Hematopoietic multipotent progenitor cell treated with erythropoietin and hydrocortisone succinate and interleukin-3 and kit ligand, for 15 days (in vitro differentiated cells): Measurements from ENCODE around the gene LANCL2.
"Not testable (repeated sequence)": the region's sequence is repeated elsewhere in the genome, so short reads cannot be mapped to it uniquely, and the experiment has no call there.

Experiments
- DNase-seq: peaks from one replicate; pipeline ENCODE4 v3.0.0-alpha.2; 2015; ENCODE audit warnings: low spot score

LANCL2 gene

GRCh38 chr7:55361560-55361959 is 3.6 kb upstream of the LANCL2 start:
- DNase-seq, result no peak

- no peak for DNase-seq
Measured at GRCh38 chr7:55362927-55363326, 2.2 kb upstream of the LANCL2 start.

DNA sequence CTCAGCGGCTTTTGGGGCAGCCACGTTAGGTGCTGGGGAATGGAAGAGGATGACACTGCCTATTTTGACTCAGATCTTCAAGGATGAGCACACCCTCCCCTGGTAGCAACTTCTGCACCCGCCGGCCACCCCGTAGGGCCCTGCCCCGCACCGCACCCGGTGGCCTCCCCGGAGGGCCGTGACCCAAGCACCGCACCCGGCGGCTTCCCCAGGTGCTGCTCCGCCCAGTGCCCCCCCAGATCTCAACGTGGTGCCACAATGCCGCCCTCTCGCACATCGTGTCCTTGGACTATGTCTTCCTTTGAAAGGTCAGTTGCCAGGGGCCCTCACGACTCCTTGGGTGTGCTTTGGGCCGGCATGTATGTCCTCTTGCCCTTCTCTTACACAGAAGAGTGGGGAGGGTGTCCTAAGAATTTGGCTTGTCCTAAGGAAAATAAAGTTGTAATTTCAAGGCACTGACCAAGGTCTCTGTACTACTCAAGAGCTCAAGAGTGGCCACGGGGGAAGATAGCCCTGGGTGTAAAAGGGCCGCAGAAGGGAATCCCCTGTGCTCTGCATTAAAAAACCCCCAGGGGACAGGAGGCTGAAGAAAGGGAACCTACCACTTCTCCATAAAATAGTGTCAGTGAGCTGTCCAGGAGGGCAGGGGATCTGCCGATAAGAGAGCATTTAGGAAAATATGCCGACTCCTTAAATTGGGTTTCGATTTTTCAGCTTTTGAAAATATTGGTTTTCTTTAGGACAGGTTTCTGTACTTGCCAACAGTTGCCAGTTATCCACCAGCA is 1.6 kb upstream of the LANCL2 start:
- no peak for DNase-seq

GRCh38 chr7:55365675-55366460 is 731 bp downstream of the LANCL2 start:
- DNase-seq, result peak; percentile 94

DNA sequence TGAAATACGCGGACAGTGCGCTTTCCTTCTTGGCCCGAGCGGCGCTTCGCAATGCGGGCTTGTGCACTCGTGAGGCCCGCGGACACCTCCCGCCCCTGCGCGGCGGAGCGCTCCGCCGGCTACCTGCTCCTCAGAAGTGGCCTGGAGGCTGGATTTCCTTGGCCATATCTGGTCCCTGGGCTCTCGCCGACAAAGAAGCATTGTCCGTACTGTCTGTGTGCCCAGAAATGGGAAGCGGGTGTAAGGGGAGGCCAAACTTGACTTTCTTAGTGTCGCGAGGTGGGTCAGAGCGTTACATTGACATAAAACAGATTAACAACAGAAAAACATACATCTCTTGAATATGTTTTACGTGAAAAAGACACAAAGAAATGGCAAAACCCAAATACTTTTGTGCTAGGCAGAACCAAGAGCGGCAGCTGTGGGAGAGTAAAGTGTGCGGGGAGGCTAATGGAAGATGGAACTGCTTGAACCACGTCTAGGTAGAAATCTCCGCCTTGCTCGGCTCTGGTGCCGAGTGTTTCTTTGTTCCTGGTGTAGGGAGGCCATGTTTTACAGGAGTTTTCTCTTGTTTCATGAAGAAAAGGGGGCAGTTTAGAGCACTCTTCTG is 1.4 kb downstream of the LANCL2 start:
- DNase-seq, result no peak

- no peak for DNase-seq
Measured at GRCh38 chr7:55367283-55367840, 2.2 kb downstream of the LANCL2 start.

DNA sequence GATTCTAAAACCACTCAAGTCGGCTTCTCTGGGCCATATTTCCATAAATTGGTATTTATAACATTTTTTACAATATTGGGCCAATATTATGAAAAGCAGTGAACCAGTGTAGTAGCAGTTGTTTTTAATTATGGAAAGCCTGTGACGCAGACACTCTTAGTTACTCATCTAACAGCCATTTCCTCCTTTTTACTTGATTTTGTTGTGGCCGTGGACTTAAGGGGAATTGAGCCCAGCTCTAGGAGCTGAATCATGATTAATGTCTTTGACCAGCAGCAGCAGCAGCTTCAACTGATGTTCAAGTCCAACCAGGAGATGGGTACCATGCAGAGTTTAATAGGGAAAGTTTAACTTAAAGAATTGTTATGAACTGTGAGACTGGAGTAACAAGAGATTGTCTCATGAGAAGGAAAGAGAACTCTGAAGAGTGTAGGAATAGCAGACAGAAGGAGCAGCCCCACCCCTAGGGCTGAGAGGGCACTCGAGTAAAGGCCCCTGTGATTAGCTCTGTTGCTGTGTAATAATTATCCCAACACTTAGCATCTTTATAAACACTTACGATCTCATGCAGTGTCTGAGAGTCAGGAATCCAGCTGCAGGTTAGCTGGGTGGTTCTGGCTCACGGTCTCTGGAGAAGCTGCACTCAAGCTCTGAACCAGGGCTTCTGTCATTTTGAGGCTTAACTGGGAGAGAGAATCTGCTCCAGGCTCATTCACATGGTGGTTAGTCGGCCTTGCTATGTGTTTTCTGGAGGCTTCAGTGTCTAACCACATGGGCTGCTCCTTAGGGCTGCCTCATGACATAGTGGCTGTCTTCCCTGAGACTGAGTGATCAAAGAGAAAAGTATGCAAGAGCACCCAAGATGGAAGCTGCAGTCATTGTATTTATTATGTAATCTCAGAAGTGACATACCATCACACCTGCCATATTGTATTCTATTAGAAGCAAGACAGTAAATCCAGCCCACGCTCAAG is 4.6 kb downstream of the LANCL2 start:
- DNase-seq, result no peak

DNA sequence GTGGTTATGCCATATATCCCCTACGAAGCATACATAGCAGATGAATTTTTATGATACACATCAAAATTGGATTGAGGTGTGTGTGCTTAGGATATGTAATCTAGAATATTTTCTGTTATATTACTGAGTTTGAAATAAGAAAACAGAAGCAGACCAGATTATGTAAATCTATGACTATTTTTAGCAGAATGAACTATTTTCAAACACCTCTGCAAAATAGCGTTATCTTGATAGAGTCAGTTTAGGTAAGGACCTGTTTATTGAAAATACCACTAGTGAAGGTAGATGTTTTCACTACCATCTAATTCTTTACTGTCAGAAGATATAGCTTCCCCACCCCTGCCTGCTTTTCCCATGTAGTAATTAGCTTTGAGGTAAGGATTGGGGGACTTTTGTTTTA is 9.1 kb downstream of the LANCL2 start:
- no peak for DNase-seq

DNA sequence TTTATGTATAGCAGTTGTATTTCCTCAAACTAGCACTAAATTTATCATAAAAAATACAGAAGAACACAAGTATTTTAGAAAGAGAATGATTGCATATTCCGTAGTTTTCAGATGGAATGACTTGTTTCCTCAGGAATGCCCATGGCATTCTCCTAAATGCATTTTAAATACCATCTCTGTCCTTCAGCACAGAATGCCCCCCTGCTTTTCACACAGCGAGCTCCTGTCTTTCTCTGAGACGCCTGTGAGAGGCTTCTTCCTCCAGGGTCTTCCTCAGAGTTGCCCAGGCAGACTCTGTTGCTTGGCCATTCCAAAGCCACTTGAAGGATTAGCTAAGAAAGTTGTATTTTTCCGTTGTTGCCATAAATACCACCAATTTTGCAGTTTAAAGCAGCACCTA is 10.1 kb downstream of the LANCL2 start:
- no peak for DNase-seq

GRCh38 chr7:55377162-55377817 is 12.2 kb downstream of the LANCL2 start:
- no peak for DNase-seq

- no peak for DNase-seq
Measured at GRCh38 chr7:55379285-55379684, 14.1 kb downstream of the LANCL2 start.

GRCh38 chr7:55381189-55381588 is 16.1 kb downstream of the LANCL2 start:
- no peak for DNase-seq

DNA sequence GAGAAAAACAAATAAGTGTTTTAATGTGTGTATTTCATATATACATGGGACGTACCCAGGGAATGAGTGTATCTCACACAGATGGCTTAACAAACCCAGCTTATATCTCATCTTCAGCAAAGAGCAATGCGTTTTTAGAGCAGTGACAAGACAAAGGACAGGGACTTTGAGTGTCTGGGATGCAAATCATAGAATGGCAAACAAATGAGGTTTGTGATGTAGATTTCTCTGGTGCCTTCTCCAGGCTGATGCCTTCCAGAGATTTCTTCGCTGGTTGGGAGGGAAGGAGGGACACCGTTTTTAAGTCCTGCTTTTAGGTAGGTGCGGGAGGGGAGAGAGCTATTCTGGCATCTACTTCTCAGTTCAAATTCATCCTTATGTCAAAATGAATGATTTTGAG is 16.6 kb downstream of the LANCL2 start:
- DNase-seq, result no peak

GRCh38 chr7:55382251-55382650 is 17.1 kb downstream of the LANCL2 start:
- no peak for DNase-seq

- DNase-seq, result no peak
Measured at GRCh38 chr7:55386541-55386940, 21.4 kb downstream of the LANCL2 start.

- DNase-seq, result no peak
Measured at GRCh38 chr7:55387062-55387965, 22.2 kb downstream of the LANCL2 start.

GRCh38 chr7:55396233-55396785 is 31.2 kb downstream of the LANCL2 start:
- DNase-seq, result no peak

DNA sequence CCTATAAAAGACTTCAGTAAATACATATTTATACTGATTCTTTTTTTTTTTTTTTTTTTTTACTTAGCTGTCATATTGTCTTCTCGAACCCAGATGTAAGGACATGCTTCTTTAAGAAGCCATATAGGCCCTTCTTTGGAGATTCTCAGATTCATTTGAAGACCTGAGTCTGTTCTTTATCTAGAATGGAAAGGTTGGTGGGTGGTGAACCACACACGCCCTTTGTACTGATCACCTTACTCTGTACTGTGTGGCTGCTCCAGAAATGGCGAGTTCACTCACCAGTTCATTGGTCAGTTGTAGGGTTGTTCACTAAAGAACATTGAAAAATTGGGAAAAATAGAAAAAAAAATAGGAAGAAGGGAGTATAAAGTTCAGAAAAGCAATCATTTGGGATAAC is 32.5 kb downstream of the LANCL2 start:
- DNase-seq, result no peak

- DNase-seq, result no peak
Measured at GRCh38 chr7:55400191-55400590, 35.1 kb downstream of the LANCL2 start.

GRCh38 chr7:55402506-55402905 is 37.4 kb downstream of the LANCL2 start:
- DNase-seq, result not testable (repeated sequence)
